HEK293 (cell line): ENCODE data around the gene ATP13A3.

Experiments used
- RBAK ChIP-seq: fragments of 450-650 bp; formaldehyde crosslinking; IDR thresholded peaks from 2 replicates; pipeline ENCODE4 v1.5.1; 2016; ENCODE audit warnings: missing biosample characterization, missing genetic modification characterization
- ZNF112 ChIP-seq: fragments of 450-650 bp; formaldehyde crosslinking; IDR thresholded peaks from 2 replicates; pipeline ENCODE4 v1.5.0; 2017; ENCODE audit warnings: missing biosample characterization, missing genetic modification characterization

GRCh38 chr3:194508491-194509453, 22.0 kb upstream of the ATP13A3 start:
- TF ChIP-seq RBAK (tag by site-specific recombination) (no peak), ZNF112 (no peak)
